ENCODE data around the gene HEXD.

HEXD gene

DNA sequence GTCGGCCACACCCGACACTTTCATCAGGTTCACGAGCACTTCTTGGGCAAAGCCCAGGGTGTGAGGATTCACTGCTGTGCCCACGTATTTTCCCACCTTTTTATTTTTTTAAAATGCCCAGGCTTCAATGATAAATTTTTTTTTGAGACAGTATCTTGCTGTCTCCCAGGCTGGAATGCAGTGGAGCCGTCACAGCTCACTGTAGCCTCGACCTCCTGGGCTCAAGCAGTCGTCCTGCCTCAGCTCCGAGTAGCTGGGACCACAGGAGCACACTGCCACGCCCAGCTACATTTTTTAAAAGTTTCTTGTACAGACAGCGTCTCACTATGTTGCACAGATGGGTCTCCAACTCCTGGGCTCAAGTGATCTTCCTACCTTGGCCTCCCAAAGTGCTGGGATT is 28.8 kb upstream of the HEXD start:
- Histone ChIP-seq H3K4me1 (peaks cover 0 to 30% (median 24%) of the 10 kb centered on the region in 4 donors), H3K27ac (no peak overlapping the region), H3K36me3 (peaks cover 5 to 41% (median 22%) of the 10 kb centered on the region in 3 donors), H3K9me3 (no peaks in the 10 kb centered on the region), H3K4me3 (no peak overlapping the region), H3K27me3 (peaks cover 0 to 16% of the 10 kb centered on the region in 2 donors)
- intact Hi-C loops (cut with DNase I; ENCODE audit: low total_unique reads): no loop called here
- DNase-seq: no peak
- TF ChIP-seq, protein P1, sequence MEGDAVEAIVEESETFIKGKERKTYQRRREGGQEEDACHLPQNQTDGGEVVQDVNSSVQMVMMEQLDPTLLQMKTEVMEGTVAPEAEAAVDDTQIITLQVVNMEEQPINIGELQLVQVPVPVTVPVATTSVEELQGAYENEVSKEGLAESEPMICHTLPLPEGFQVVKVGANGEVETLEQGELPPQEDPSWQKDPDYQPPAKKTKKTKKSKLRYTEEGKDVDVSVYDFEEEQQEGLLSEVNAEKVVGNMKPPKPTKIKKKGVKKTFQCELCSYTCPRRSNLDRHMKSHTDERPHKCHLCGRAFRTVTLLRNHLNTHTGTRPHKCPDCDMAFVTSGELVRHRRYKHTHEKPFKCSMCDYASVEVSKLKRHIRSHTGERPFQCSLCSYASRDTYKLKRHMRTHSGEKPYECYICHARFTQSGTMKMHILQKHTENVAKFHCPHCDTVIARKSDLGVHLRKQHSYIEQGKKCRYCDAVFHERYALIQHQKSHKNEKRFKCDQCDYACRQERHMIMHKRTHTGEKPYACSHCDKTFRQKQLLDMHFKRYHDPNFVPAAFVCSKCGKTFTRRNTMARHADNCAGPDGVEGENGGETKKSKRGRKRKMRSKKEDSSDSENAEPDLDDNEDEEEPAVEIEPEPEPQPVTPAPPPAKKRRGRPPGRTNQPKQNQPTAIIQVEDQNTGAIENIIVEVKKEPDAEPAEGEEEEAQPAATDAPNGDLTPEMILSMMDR (IDR thresholded peaks at IDR 0.05): no peak

DNA sequence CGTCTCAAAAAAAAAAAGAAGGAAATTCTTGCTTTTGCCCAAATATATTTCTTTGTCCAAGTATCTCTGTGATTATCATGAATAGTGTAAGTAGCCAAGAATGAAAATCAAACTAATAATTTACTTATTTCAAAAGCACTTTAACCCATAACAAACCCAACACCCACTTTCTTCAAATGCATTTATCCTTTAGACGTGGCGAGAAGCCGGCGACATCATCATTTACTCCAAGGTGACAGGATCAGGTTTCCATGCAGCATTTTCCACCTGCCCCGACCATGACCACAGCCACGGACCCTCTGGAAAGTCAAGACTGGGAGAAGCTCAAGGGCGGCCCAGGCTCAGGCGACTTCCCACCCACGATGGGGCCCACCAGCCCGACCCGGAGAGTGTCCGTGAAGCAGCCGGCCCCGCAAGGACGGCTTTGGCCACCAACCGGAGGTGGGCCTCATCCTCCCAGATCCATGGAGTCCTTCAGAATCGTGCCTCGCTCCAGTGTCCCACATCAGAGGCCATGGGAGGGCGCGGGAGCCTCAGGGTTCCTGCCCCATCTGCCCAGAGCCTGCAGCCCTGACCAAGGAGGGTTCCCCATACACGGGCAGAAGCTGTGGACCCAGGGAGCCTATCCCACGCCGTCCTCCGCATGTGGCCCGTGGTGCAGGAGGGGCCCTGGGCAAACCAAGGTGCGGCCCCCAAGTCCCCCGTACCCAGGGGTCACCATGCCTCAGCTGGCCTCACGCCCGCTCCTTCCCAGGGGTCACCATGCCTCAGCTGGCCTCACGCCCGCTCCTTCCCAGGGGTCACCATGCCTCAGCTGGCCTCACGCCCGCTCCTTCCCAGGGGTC is 27.9 kb upstream of the HEXD start:
- no peak for DNase-seq
- H3K36me3 ChIP-seq: peaks cover 5 to 49% (median 31%) of the 10 kb centered on the region in 3 donors
- no peak overlapping the region for H3K27ac ChIP-seq
- intact Hi-C loops (cut with DNase I; ENCODE audit: low total_unique reads): no loop called here
- H3K27me3 ChIP-seq: peaks cover 0 to 16% of the 10 kb centered on the region in 2 donors
- peaks cover 0 to 21% (median 16%) of the 10 kb centered on the region in 4 donors for H3K4me1 ChIP-seq
- H3K4me3 ChIP-seq: no peak overlapping the region
- TF ChIP-seq, protein P1 (IDR thresholded peaks at IDR 0.05): no peak
- no peaks in the 10 kb centered on the region for H3K9me3 ChIP-seq

DNA sequence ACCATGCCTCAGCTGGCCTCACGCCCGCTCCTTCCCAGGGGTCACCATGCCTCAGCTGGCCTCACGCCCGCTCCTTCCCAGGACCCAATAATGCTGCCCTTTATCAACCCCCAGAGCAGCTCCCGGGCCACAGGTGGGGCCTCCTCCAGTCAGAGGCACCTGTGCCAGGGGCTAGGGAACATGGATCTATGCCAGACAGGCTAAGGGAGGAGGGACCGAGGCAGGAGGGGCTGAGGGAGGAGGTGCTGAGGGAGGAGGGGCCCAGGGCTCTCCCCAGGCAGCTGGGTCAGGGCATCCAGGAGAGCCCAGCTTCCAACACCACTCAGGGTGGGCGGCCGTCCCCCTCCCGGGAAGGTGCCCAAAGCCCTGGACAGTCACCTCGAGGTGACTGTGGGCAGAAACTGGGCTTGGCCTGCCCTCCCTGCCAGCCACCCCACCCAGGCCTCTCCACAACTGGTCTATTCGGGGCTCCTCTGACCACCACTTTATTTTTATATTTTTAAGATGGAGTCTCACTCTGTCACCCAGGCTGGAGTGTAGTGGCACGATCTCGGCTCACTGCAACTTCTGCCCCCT is 27.2 kb upstream of the HEXD start:
- DNase-seq: no peak
- TF ChIP-seq, protein P1 (IDR thresholded peaks at IDR 0.05): no peak
- Histone ChIP-seq H3K4me3 (no peak overlapping the region), H3K27ac (no peak overlapping the region), H3K36me3 (peaks cover 5 to 52% (median 32%) of the 10 kb centered on the region in 3 donors), H3K27me3 (peaks cover 0 to 12% of the 10 kb centered on the region in 2 donors), H3K4me1 (peaks cover 0 to 14% (median 9%) of the 10 kb centered on the region in 4 donors), H3K9me3 (no peaks in the 10 kb centered on the region)
- intact Hi-C loops (cut with DNase I; ENCODE audit: low total_unique reads): no loop called here

DNA sequence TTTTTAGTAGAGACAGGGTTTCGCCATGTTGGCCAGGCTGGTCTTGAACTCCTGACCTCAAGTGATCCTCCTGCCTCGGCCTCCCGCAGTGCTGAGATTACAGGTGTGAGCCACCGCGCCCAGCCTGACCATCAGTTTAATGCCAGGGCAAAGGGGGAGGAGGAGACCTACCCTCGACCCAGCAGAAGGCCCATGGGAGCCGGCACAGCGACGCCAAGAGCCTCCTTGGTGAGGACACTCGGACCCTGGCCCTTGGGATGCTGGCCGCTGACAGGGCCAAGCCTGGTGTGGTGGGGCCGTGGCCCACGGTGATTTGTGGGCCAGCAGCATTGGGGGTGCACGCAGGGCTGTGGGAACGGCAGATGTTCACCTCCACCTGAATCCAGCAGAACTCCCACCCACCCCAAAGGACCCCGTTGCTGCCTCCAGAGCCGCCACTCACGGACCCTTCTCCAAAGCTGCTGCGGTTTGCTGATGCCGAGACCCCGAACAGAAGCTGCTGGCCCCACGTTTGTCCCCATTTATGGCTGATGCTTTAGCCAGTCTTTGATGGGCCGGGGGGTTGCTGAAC is 26.6 kb upstream of the HEXD start:
- no peak for DNase-seq
- Histone ChIP-seq H3K4me3 (no peak overlapping the region), H3K9me3 (no peaks in the 10 kb centered on the region), H3K4me1 (peaks cover 0 to 8% (median 3%) of the 10 kb centered on the region in 4 donors), H3K27ac (no peak overlapping the region), H3K36me3 (peaks cover 5 to 52% (median 32%) of the 10 kb centered on the region in 3 donors), H3K27me3 (peaks cover 0 to 8% of the 10 kb centered on the region in 2 donors)
- intact Hi-C loops (cut with DNase I; ENCODE audit: low total_unique reads): no loop called here
- TF ChIP-seq, protein P1 (IDR thresholded peaks at IDR 0.05): no peak

DNA sequence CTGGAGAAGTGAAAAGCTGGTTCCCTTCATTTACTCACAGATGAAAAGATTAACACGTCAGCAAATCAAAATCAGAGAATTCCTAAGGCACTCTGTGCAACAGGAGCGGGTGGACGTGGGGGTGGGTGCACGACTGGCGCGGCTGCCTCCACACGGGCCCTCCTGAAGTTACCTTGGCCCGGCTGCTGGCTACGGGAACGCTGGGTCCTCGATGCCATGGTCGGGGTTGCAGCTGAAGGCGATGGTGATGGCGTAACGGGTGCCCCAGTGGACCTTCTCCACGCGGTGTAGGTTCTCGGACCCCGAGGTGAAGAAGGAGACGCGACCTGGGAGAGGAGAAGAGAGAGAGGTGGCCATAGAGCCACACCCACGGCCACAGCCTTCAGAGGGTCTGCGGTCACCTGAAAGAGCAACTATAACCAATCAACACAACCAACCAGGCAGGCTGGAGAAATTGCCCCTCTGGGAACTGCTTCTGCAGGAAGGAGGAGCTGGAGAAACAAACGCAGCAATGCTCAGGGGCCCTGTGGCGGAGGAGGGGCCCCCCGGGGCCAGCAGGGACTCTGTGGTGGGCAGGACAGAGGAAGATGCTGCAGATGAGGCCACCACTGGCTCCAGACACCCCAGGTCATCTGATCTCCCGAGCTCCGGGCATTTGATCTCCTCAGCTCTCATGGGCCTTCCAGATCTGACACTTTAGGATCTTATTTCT is 25.8 kb upstream of the HEXD start:
- TF ChIP-seq, protein P1 (IDR thresholded peaks at IDR 0.05): no peak
- Histone ChIP-seq H3K27ac (no peak overlapping the region), H3K4me3 (no peak overlapping the region), H3K36me3 (peaks cover 5 to 56% (median 33%) of the 10 kb centered on the region in 3 donors), H3K27me3 (no peaks in the 10 kb centered on the region), H3K4me1 (peaks cover 0 to 1% (median 0%) of the 10 kb centered on the region in 4 donors), H3K9me3 (no peaks in the 10 kb centered on the region)
- no peak for DNase-seq
- intact Hi-C loops (cut with DNase I; ENCODE audit: low total_unique reads): no loop called here
